ENCODE data around the gene SHMT2. TPM values are rescaled to one million over a fixed set of nuclear protein-coding genes. Genes with fewer than 3 reads are reported as not detected.

The SHMT2 gene
- total and polyA plus RNA-seq, 2 donors (not counting 3 experiments of a cell fraction or from before 2014, with no cell fraction given) = 155 to 243 TPM

MicroRNAs within 50 kb of the gene (microRNA counts, 767-probe panel; counts per million panel counts)
- 723 counts per million, percentile 96 among the panel's probes with 10 or more counts for microRNA hsa-miR-1228-3p

Small RNA genes within 50 kb of the gene (microRNA-seq; reads per million reads assigned to microRNA genes)
- gene MIR1228 (ENCODE audit: borderline number of aligned reads, borderline replicate concordance) = not detected

Small RNA genes within 50 kb of the gene (small RNA-seq; reads per million reads assigned to genes)
- gene MIR1228 (ENCODE audit: insufficient read depth, insufficient read length, low read depth, low replicate concordance) = not detected

Other genes with a start within 250 kb of the SHMT2 start
- 8.1 and 8.5 TPM in 2 replicates for gene ZBTB39, start 223.2 kb upstream of the SHMT2 start, total RNA-seq
- gene ZBTB39, start 223.2 kb upstream of the SHMT2 start, polyA plus RNA-seq = 5.9 TPM in 2 replicates
- gene TAC3, start 213.2 kb upstream of the SHMT2 start, total RNA-seq = not detected in 2 replicates
- not detected in 2 replicates for gene TAC3, start 213.2 kb upstream of the SHMT2 start, polyA plus RNA-seq
- not detected in 2 replicates for gene MYO1A, start 179.6 kb upstream of the SHMT2 start, total RNA-seq
- gene MYO1A, start 179.6 kb upstream of the SHMT2 start, polyA plus RNA-seq = not detected in 2 replicates
- gene NEMP1, start 150.9 kb upstream of the SHMT2 start, total RNA-seq = 21.5 and 27.7 TPM in 2 replicates
- gene NEMP1, start 150.9 kb upstream of the SHMT2 start, polyA plus RNA-seq = 9.0 and 10.8 TPM in 2 replicates
- 13.4 and 15.9 TPM in 2 replicates for gene NAB2, start 140.6 kb upstream of the SHMT2 start, total RNA-seq
- gene NAB2, start 140.6 kb upstream of the SHMT2 start, polyA plus RNA-seq = 14.6 and 19.5 TPM in 2 replicates
- 101 and 136 TPM in 2 replicates for gene STAT6, start 118.3 kb upstream of the SHMT2 start, total RNA-seq
- gene STAT6, start 118.3 kb upstream of the SHMT2 start, polyA plus RNA-seq = 147 and 164 TPM in 2 replicates
- gene LRP1, start 101.2 kb upstream of the SHMT2 start, total RNA-seq = 3.8 and 4.6 TPM in 2 replicates
- gene LRP1, start 101.2 kb upstream of the SHMT2 start, polyA plus RNA-seq = 1.5 and 1.6 TPM in 2 replicates
- gene LRP1-AS, start 82.1 kb upstream of the SHMT2 start, total RNA-seq = not detected in 2 replicates
- gene LRP1-AS, start 82.1 kb upstream of the SHMT2 start, polyA plus RNA-seq = not detected in 2 replicates
- gene NXPH4, start 12.9 kb upstream of the SHMT2 start, total RNA-seq = not detected in 2 replicates
- 0.07 TPM in 1 of 2 replicates, not detected in the other for gene NXPH4, start 12.9 kb upstream of the SHMT2 start, polyA plus RNA-seq
- gene STAC3, start 21.5 kb downstream of the SHMT2 start, total RNA-seq = 0.55 and 1.0 TPM in 2 replicates
- 0.08 and 0.36 TPM in 2 replicates for gene STAC3, start 21.5 kb downstream of the SHMT2 start, polyA plus RNA-seq
- gene R3HDM2, start 201.3 kb downstream of the SHMT2 start, total RNA-seq = 31.3 and 36.6 TPM in 2 replicates
- 26.1 and 28.0 TPM in 2 replicates for gene R3HDM2, start 201.3 kb downstream of the SHMT2 start, polyA plus RNA-seq
- gene INHBC, start 205.1 kb downstream of the SHMT2 start, total RNA-seq = not detected in 2 replicates
- 0.08 TPM in 1 of 2 replicates, not detected in the other for gene INHBC, start 205.1 kb downstream of the SHMT2 start, polyA plus RNA-seq
- not detected in 2 replicates for gene INHBE, start 225.6 kb downstream of the SHMT2 start, total RNA-seq
- gene INHBE, start 225.6 kb downstream of the SHMT2 start, polyA plus RNA-seq = not detected in 2 replicates
- gene GLI1, start 230.1 kb downstream of the SHMT2 start, total RNA-seq = 0.29 and 1.1 TPM in 2 replicates
- gene GLI1, start 230.1 kb downstream of the SHMT2 start, polyA plus RNA-seq = 0.10 and 0.14 TPM in 2 replicates